Measurements from ENCODE around the gene TCFL5. TPM values are rescaled to one million over a fixed set of nuclear protein-coding genes. Genes with fewer than 3 reads are reported as not detected.

TCFL5 gene
- total RNA-seq, 1 experiment from 2014 or later = 20.4 TPM

- no peak for ATAC-seq
Observed at GRCh38 chr20:62840244-62841197, 21.1 kb downstream of the TCFL5 start.

GRCh38 chr20:62839816-62840215 lies 21.8 kb downstream of the TCFL5 start:
- Mint-ChIP-seq H3K4me3 (no peak overlapping the region), H3K9me3 (peaks cover 8% of the 10 kb centered on the region), H3K27me3 (ENCODE audit: low read depth) (no peaks in the 10 kb centered on the region), H3K4me1 (peaks cover 13% of the 10 kb centered on the region), H3K36me3 (peaks cover 19% of the 10 kb centered on the region), H3K27ac (peak overlapping the region; percentile 70; the same call in 1 of the 2 replicates)
- TF ChIP-seq NR2C2 (CRISPR knock-in tag; IDR thresholded peaks at IDR 0.05) = no peak
- TF ChIP-seq PREB (CRISPR knock-in tag; IDR thresholded peaks at IDR 0.05; ENCODE audit: borderline replicate concordance) = no peak
- TF ChIP-seq NR3C1 (CRISPR knock-in tag; conservative IDR thresholded peaks at IDR 0.05; ENCODE audit: low read depth) = no peak
- no peak for TF ChIP-seq USF2 (CRISPR knock-in tag; IDR thresholded peaks at IDR 0.05)
- no peak for TF ChIP-seq ZBTB21 (CRISPR knock-in tag; IDR thresholded peaks at IDR 0.05; ENCODE audit: borderline replicate concordance)
- no peak for TF ChIP-seq ZBTB43 (CRISPR knock-in tag; IDR thresholded peaks at IDR 0.05)
- TF ChIP-seq JAZF1 (CRISPR knock-in tag; IDR thresholded peaks at IDR 0.05) = no peak
- no peak for TF ChIP-seq GABPB1 (CRISPR knock-in tag; IDR thresholded peaks at IDR 0.05)
- TF ChIP-seq NFATC4 (CRISPR knock-in tag; IDR thresholded peaks at IDR 0.05) = no peak
- no peak for TF ChIP-seq SMAD3 (CRISPR knock-in tag; IDR thresholded peaks at IDR 0.05; ENCODE audit: borderline replicate concordance)
- ChIA-PET CTCF (no interaction called here), POLR2A (no interaction called here)
- DNase-seq (ENCODE audit: low spot score) (no peak), ATAC-seq (no peak)

More at GRCh38 chr20:62840244-62841197, 21.1 kb downstream of the TCFL5 start:
- Mint-ChIP-seq H3K27ac (0 out of 2 replicates have a peak overlapping the region, but pooled peaks have one; percentile 49), H3K4me1 (peaks cover 13% of the 10 kb centered on the region), H3K27me3 (ENCODE audit: low read depth) (no peaks in the 10 kb centered on the region), H3K4me3 (no peak overlapping the region), H3K36me3 (peaks cover 22% of the 10 kb centered on the region), H3K9me3 (peaks cover 8% of the 10 kb centered on the region)
- DNase-seq (ENCODE audit: low spot score) = no peak
- ChIA-PET CTCF (interaction anchor here (0.6 to 1.8 kb wide), 2 partner anchors 18 to 1791 kb away, joined by 3 read pairs; no protein-coding TSS in a partner anchor), POLR2A (no interaction called here)
- TF ChIP-seq ZNF423 (CRISPR knock-in tag; IDR thresholded peaks at IDR 0.05) (peak; percentile 79), ZBTB43 (CRISPR knock-in tag; IDR thresholded peaks at IDR 0.05) (no peak)

DNA sequence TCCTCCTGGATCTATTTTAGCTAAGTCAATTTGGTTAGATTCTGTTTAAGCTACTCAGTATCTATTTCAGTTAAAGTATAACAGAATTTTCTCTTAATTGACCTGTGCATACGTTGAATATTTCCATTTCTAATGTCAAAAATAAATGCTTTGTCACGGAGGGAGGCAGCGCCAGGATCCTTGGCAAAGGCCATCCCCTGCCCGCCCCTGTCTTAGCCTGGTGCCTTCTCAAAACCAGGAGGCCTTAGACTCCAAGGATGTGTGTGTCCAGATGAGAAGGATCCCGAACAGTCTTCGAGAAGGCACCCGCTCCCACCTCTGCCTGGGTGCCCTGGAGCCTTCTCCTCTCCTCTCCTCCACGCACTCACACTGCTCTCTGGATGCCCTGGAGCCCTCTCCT lies 22.4 kb downstream of the TCFL5 start:
- no peak for DNase-seq (ENCODE audit: low spot score)
- Mint-ChIP-seq H3K9me3 (peaks cover 7% of the 10 kb centered on the region), H3K4me1 (peaks cover 13% of the 10 kb centered on the region), H3K27ac (no peak overlapping the region), H3K36me3 (peaks cover 18% of the 10 kb centered on the region), H3K27me3 (ENCODE audit: low read depth) (no peaks in the 10 kb centered on the region), H3K4me3 (no peak overlapping the region)
- CTCF ChIA-PET = no interaction called here
- TF ChIP-seq SMAD4 (CRISPR knock-in tag; IDR thresholded peaks at IDR 0.05) (no peak), ZNF425 (CRISPR knock-in tag; conservative IDR thresholded peaks at IDR 0.05) (no peak), ZNF121 (CRISPR knock-in tag; IDR thresholded peaks at IDR 0.05) (no peak), PREB (CRISPR knock-in tag; IDR thresholded peaks at IDR 0.05; ENCODE audit: borderline replicate concordance) (no peak), HMGA2 (CRISPR knock-in tag; IDR thresholded peaks at IDR 0.05) (no peak), FOXK1 (CRISPR knock-in tag; IDR thresholded peaks at IDR 0.05) (no peak), ZNF416 (CRISPR knock-in tag; IDR thresholded peaks at IDR 0.05) (no peak), MYBL2 (CRISPR knock-in tag; IDR thresholded peaks at IDR 0.05) (no peak)
- TF ChIP-seq, protein P1, sequence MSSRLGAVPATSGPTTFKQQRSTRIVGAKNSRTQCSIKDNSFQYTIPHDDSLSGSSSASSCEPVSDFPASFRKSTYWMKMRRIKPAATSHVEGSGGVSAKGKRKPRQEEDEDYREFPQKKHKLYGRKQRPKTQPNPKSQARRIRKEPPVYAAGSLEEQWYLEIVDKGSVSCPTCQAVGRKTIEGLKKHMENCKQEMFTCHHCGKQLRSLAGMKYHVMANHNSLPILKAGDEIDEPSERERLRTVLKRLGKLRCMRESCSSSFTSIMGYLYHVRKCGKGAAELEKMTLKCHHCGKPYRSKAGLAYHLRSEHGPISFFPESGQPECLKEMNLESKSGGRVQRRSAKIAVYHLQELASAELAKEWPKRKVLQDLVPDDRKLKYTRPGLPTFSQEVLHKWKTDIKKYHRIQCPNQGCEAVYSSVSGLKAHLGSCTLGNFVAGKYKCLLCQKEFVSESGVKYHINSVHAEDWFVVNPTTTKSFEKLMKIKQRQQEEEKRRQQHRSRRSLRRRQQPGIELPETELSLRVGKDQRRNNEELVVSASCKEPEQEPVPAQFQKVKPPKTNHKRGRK (CRISPR knock-in tag; IDR thresholded peaks at IDR 0.05; ENCODE audit: borderline replicate concordance) = no peak
- ATAC-seq = no peak
- POLR2A ChIA-PET = no interaction called here

All from WTC11 (cell line).